Body of pancreas (tissue), 4 donors: Measurements from ENCODE around the gene CEACAM19.

ENCODE experiments used
- CTCF ChIP-seq, 7 experiments: fragments of 450-650 bp in 4 of 7; fragments of 200-600 bp in 3 of 7; sonication (generic) in 3 of 7; IDR thresholded peaks; one replicate each; pipeline ENCODE4 v1.5.1; 2016 to 2019; ENCODE audit warnings: antibody characterized with exemption in 7 of 7
- POLR2A ChIP-seq, 3 donors: fragments of 450-650 bp; IDR thresholded peaks; one replicate each; pipeline ENCODE4 v1.6.1; 2016; ENCODE audit warnings: antibody characterized with exemption in 3 of 3, mild to moderate bottlenecking in 2 of 3

GRCh38 chr19:44723952-44724319 lies 52.7 kb downstream of the CEACAM19 start:
- TF ChIP-seq CTCF (IDR thresholded peaks at IDR 0.05): peak; percentile 90 to 99 (median 97)
- TF ChIP-seq POLR2A (IDR thresholded peaks at IDR 0.05): no peak
